ENCODE results near the gene VSTM2B.

Gene VSTM2B

DNA sequence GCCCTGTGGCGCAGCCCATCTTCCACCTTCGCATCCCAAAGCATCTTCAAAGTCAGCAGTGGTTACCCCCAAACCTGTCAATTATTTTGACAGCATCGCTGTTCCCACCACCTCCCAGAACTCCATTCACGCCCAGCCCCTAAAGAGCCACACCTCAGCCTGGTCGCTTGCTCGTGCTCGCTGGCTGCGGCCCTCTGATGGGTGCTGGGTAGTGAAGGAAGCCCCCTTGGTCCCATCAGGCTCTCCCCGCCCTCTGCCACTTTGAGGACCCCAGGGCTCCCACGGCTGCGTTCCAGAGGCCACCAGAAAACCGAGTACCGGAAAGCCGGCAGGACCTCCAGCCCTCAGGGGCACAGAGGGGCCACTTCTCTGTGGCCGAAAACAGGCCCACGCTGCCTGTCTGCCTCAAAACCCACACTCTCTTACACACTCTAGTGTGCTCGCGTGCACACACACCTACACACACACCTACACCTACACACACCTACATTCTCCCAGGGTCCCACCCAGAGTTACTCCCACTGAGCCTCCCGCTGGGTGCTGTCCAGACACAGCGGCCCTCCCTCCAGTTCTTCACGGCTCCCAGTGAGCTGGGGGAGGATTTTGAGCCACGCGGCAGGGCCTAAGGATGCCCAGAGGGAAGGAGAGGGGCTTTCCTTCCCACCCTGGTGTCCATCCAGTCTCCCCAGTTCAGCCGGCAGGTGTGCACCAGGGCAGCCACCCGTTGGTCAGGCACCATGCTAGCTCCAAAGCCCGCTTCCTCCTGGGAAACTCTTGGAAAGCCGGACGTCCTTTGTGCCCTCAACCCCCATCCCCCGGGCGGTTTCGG lies 1.9 kb downstream of the VSTM2B start:
- Mint-ChIP-seq H3K27ac (no peak overlapping the region), H3K27me3 (peaks cover 35% of the 10 kb centered on the region), H3K9me3 (peaks cover 4% of the 10 kb centered on the region), H3K4me1 (peaks cover 6% of the 10 kb centered on the region), H3K36me3 (peaks cover 6% of the 10 kb centered on the region), H3K4me3 (peak overlapping the region; percentile 50)
- no peak for DNase-seq (ENCODE audit: low spot score in 2 of 2)
- no peak for ATAC-seq (ENCODE audit: low read depth)

- Mint-ChIP-seq H3K4me1 (peaks cover 6% of the 10 kb centered on the region), H3K27ac (no peak overlapping the region), H3K4me3 (no peak overlapping the region), H3K27me3 (peaks cover 34% of the 10 kb centered on the region), H3K36me3 (peaks cover 6% of the 10 kb centered on the region), H3K9me3 (peaks cover 2% of the 10 kb centered on the region)
- no peak for ATAC-seq (ENCODE audit: low read depth)
- DNase-seq (ENCODE audit: low spot score in 2 of 2): no peak
Observed at GRCh38 chr19:29528350-29528945, 2.7 kb downstream of the VSTM2B start.

DNA sequence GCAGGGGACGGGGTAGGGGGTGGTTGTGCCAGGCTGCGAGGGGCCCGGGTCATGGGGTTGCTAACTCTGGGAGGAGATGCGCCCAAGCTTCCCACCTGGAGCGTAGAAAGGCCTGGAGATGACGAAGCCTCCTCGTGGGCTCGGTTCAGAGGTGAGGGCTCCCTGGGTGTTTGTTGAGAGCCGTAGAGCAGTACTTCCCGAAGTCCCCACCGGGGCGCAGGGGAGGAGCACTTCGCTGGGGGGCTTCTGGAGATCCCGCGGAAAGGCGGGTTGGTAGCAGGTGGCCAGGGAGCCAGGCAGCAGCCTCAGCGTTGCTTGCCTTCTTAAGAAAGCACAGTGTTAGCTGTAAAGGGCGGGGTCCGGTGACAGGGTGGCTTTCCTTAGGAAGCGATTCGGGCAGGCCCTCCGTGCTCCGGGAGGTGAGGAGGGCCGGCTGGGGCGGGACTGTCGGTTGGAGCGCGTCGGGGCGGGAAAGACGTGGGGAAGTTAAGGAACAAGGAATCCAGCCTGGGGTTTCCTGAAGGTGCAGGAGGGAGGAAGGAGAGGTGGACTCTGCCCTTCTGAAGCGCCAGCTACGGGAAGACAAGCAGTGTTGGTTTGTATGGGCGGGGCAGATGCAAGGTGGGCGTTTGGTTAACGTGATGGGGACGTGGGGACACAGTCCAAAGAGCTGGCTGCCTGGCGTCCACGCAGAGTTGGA lies 3.3 kb downstream of the VSTM2B start:
- ATAC-seq (ENCODE audit: low read depth): no peak
- H3K36me3 Mint-ChIP-seq: peaks cover 6% of the 10 kb centered on the region
- H3K9me3 Mint-ChIP-seq: no peaks in the 10 kb centered on the region
- peaks cover 6% of the 10 kb centered on the region for H3K4me1 Mint-ChIP-seq
- H3K27ac Mint-ChIP-seq: no peak overlapping the region
- peaks cover 35% of the 10 kb centered on the region for H3K27me3 Mint-ChIP-seq
- DNase-seq (ENCODE audit: low spot score in 2 of 2): no peak
- no peak overlapping the region for H3K4me3 Mint-ChIP-seq

GRCh38 chr19:29529646-29530539 lies 4.1 kb downstream of the VSTM2B start:
- ATAC-seq (ENCODE audit: low read depth) (no peak), DNase-seq (ENCODE audit: low spot score in 2 of 2) (no peak)
- Mint-ChIP-seq H3K4me1 (peaks cover 6% of the 10 kb centered on the region), H3K27ac (no peak overlapping the region), H3K4me3 (no peak overlapping the region), H3K36me3 (peaks cover 6% of the 10 kb centered on the region), H3K27me3 (peaks cover 35% of the 10 kb centered on the region), H3K9me3 (no peaks in the 10 kb centered on the region)

DNA sequence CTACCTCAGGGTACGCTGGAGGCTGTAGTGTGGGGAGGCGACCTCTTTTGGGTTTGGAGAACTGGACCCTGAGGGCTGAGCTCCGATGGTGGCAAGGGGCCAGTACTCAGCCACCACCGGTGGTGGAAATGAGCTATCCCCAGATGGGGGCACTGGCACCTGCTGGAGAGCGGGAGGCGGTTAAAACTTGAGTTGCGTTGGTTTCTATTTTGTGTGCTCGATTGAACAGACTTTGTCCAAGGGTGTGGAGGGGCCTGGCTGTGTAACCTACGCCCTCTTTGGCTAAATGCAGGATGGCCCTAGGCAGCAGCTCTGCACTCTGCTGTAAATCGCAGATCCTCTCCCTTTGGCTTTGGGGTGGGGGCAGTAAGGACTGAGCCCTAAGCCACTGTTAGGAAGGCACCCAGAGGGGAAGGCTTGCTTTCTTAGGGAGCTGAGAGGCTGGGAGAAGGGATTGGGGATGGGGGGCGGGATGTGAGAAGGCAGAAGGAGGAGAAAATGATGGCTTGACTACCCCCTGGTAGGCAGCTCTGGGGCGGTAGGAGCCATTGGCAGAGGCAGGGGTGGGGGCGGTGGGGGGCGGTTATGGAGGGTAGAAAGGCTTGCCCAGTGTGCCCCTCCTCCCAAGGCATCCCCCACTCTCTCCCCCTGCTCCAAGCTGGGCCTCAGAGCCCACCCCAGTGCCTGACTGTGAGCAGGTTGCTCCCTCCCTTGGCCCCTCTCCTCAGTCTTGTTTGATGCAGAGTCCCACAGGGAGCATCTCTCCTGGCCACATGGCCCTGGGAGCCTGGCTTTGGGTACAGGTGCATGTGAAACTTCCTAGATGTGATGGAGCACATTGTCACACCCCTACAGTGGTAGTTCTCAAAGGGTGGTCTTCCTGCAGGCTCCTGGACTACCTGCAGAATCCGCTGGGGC lies 5.0 kb downstream of the VSTM2B start:
- no peaks in the 10 kb centered on the region for H3K9me3 Mint-ChIP-seq
- no peak for ATAC-seq (ENCODE audit: low read depth)
- no peak overlapping the region for H3K27ac Mint-ChIP-seq
- peaks cover 6% of the 10 kb centered on the region for H3K36me3 Mint-ChIP-seq
- no peak for DNase-seq (ENCODE audit: low spot score in 2 of 2)
- peaks cover 6% of the 10 kb centered on the region for H3K4me1 Mint-ChIP-seq
- peaks cover 32% of the 10 kb centered on the region for H3K27me3 Mint-ChIP-seq
- no peak overlapping the region for H3K4me3 Mint-ChIP-seq

DNA sequence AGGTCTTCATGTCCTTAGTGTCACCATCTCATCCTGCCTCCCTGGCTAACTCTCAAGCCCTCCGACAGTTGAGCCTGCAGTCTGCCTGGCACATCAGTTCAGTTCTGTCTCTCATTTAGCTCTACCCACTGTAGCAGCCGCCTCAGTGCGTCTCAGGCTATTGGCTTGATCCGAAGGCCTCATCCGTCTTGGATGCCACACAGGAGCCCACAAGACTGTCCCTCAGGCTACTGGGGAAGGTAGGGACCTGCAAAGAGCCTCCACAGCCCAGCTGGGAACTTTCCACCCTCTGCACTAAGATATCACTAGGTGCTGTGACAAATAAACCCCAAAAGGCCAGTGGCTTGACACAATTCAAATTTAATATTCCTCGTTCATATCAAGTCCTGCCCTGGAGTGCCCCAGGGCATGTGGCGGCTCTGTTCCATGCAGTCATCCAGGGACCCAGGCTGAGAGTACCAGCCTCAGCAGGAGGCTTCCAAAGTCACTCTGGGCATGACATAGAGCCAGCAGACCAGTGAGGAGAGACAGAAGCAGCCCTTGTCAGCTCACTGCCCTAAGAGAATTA lies 5.7 kb downstream of the VSTM2B start:
- H3K4me3 Mint-ChIP-seq: no peak overlapping the region
- no peak for ATAC-seq (ENCODE audit: low read depth)
- H3K27me3 Mint-ChIP-seq: peaks cover 32% of the 10 kb centered on the region
- DNase-seq (ENCODE audit: low spot score in 2 of 2): no peak
- H3K4me1 Mint-ChIP-seq: peaks cover 6% of the 10 kb centered on the region
- H3K36me3 Mint-ChIP-seq: peaks cover 6% of the 10 kb centered on the region
- no peak overlapping the region for H3K27ac Mint-ChIP-seq
- no peaks in the 10 kb centered on the region for H3K9me3 Mint-ChIP-seq

- peaks cover 6% of the 10 kb centered on the region for H3K36me3 Mint-ChIP-seq
- H3K4me3 Mint-ChIP-seq: no peak overlapping the region
- H3K27me3 Mint-ChIP-seq: peaks cover 32% of the 10 kb centered on the region
- ATAC-seq (ENCODE audit: low read depth) (no peak), DNase-seq (ENCODE audit: low spot score in 2 of 2) (no peak)
- no peaks in the 10 kb centered on the region for H3K9me3 Mint-ChIP-seq
- peaks cover 6% of the 10 kb centered on the region for H3K4me1 Mint-ChIP-seq
- H3K27ac Mint-ChIP-seq: no peak overlapping the region
Observed at GRCh38 chr19:29532097-29532496, 6.3 kb downstream of the VSTM2B start.

GRCh38 chr19:29532956-29533355 lies 7.2 kb downstream of the VSTM2B start:
- H3K4me3 Mint-ChIP-seq: no peak overlapping the region
- no peaks in the 10 kb centered on the region for H3K9me3 Mint-ChIP-seq
- H3K27ac Mint-ChIP-seq: no peak overlapping the region
- H3K4me1 Mint-ChIP-seq: peaks cover 2% of the 10 kb centered on the region
- DNase-seq (ENCODE audit: low spot score in 2 of 2) (no peak), ATAC-seq (ENCODE audit: low read depth) (no peak)
- peaks cover 28% of the 10 kb centered on the region for H3K27me3 Mint-ChIP-seq
- peaks cover 3% of the 10 kb centered on the region for H3K36me3 Mint-ChIP-seq

GRCh38 chr19:29533578-29534544 lies 8.1 kb downstream of the VSTM2B start:
- peaks cover 2% of the 10 kb centered on the region for H3K4me1 Mint-ChIP-seq
- H3K4me3 Mint-ChIP-seq: no peak overlapping the region
- H3K36me3 Mint-ChIP-seq: peaks cover 3% of the 10 kb centered on the region
- H3K9me3 Mint-ChIP-seq: peaks cover 1% of the 10 kb centered on the region
- no peak overlapping the region for H3K27ac Mint-ChIP-seq
- no peak for DNase-seq (ENCODE audit: low spot score in 2 of 2)
- no peak for ATAC-seq (ENCODE audit: low read depth)
- peaks cover 24% of the 10 kb centered on the region for H3K27me3 Mint-ChIP-seq

GRCh38 chr19:29535214-29535831 lies 9.5 kb downstream of the VSTM2B start:
- Mint-ChIP-seq H3K4me1 (no peaks in the 10 kb centered on the region), H3K4me3 (no peak overlapping the region), H3K27ac (no peak overlapping the region), H3K9me3 (peaks cover 1% of the 10 kb centered on the region), H3K36me3 (no peaks in the 10 kb centered on the region), H3K27me3 (peaks cover 19% of the 10 kb centered on the region)
- DNase-seq (ENCODE audit: low spot score in 2 of 2): no peak
- ATAC-seq (ENCODE audit: low read depth): no peak

GRCh38 chr19:29535984-29536508 lies 10.3 kb downstream of the VSTM2B start:
- Mint-ChIP-seq H3K27me3 (peaks cover 17% of the 10 kb centered on the region), H3K9me3 (peaks cover 1% of the 10 kb centered on the region), H3K4me1 (no peaks in the 10 kb centered on the region), H3K4me3 (no peak overlapping the region), H3K36me3 (no peaks in the 10 kb centered on the region), H3K27ac (no peak overlapping the region)
- ATAC-seq (ENCODE audit: low read depth) (no peak), DNase-seq (ENCODE audit: low spot score in 2 of 2) (no peak)
